HEK293 (cell line): Measurements from ENCODE around the gene APPBP2.

Experiments
- AEBP2 ChIP-seq: fragments of 450-650 bp; formaldehyde crosslinking; IDR thresholded peaks from 2 replicates; pipeline ENCODE4 v1.5.1; 2016; ENCODE audit warnings: missing biosample characterization, missing genetic modification characterization, borderline replicate concordance
- PRDM2 ChIP-seq: fragments of 450-650 bp; formaldehyde crosslinking; IDR thresholded peaks from 2 replicates; pipeline ENCODE4 v1.5.1; 2016; ENCODE audit warnings: missing biosample characterization, missing genetic modification characterization, borderline replicate concordance
- TCF7L2 ChIP-seq: IDR thresholded peaks from 2 replicates; pipeline ENCODE4 v1.6.1; 2011; ENCODE audit warnings: low read depth, mild to moderate bottlenecking, inconsistent platforms, low read length, moderate library complexity, borderline replicate concordance
- ZBTB20 ChIP-seq: fragments of 450-650 bp; formaldehyde crosslinking; IDR thresholded peaks from 2 replicates; pipeline ENCODE4 v1.5.1; 2016; ENCODE audit warnings: missing biosample characterization, missing genetic modification characterization
- ZBTB21 ChIP-seq: fragments of 450-650 bp; formaldehyde crosslinking; IDR thresholded peaks from 2 replicates; pipeline ENCODE4 v1.5.1; 2017; ENCODE audit warnings: missing biosample characterization, missing genetic modification characterization
- ZBTB48 ChIP-seq: fragments of 450-650 bp; formaldehyde crosslinking; IDR thresholded peaks from 2 replicates; pipeline ENCODE4 v1.5.1; 2016; ENCODE audit warnings: missing biosample characterization, missing genetic modification characterization
- ZBTB8A ChIP-seq: fragments of 450-650 bp; formaldehyde crosslinking; IDR thresholded peaks from 2 replicates; pipeline ENCODE4 v1.5.1; 2016; ENCODE audit warnings: missing biosample characterization, missing genetic modification characterization
- ZEB2 ChIP-seq: fragments of 450-650 bp; formaldehyde crosslinking; IDR thresholded peaks from 2 replicates; pipeline ENCODE4 v1.5.1; 2016; ENCODE audit warnings: missing biosample characterization, missing genetic modification characterization
- ZFP69B ChIP-seq: fragments of 450-650 bp; formaldehyde crosslinking; IDR thresholded peaks from 2 replicates; pipeline ENCODE4 v1.5.1; 2016; ENCODE audit warnings: missing biosample characterization, missing genetic modification characterization
- ZIC2 ChIP-seq: fragments of 450-650 bp; formaldehyde crosslinking; IDR thresholded peaks from 2 replicates; pipeline ENCODE4 v1.5.1; 2016; ENCODE audit warnings: missing biosample characterization, missing genetic modification characterization
- ZNF114 ChIP-seq: fragments of 450-650 bp; formaldehyde crosslinking; IDR thresholded peaks from 2 replicates; pipeline ENCODE4 v1.5.0; 2017; ENCODE audit warnings: missing biosample characterization, missing genetic modification characterization
- ZNF16 ChIP-seq: fragments of 450-650 bp; formaldehyde crosslinking; IDR thresholded peaks from 2 replicates; pipeline ENCODE4 v1.5.1; 2016; ENCODE audit warnings: low read depth, missing biosample characterization, missing genetic modification characterization
- ZNF174 ChIP-seq: fragments of 450-650 bp; formaldehyde crosslinking; IDR thresholded peaks from 2 replicates; pipeline ENCODE4 v1.5.0; 2017; ENCODE audit warnings: missing biosample characterization, mild to moderate bottlenecking, missing genetic modification characterization
- ZNF214 ChIP-seq: fragments of 450-650 bp; formaldehyde crosslinking; IDR thresholded peaks from 2 replicates; pipeline ENCODE4 v1.5.1; 2017; ENCODE audit warnings: missing biosample characterization, mild to moderate bottlenecking, missing genetic modification characterization, borderline replicate concordance
- ZNF239 ChIP-seq: fragments of 450-650 bp; formaldehyde crosslinking; IDR thresholded peaks from 2 replicates; pipeline ENCODE4 v1.5.1; 2016; ENCODE audit warnings: missing biosample characterization, missing genetic modification characterization
- ZNF37A ChIP-seq: fragments of 450-650 bp; IDR thresholded peaks from 2 replicates; pipeline ENCODE4 v1.5.1; 2018; ENCODE audit warnings: missing biosample characterization, missing genetic modification characterization
- ZNF391 ChIP-seq: fragments of 450-650 bp; formaldehyde crosslinking; IDR thresholded peaks from 2 replicates; pipeline ENCODE4 v1.5.1; 2016; ENCODE audit warnings: low read depth, missing biosample characterization, missing genetic modification characterization, borderline replicate concordance
- ZNF473 ChIP-seq: fragments of 450-650 bp; formaldehyde crosslinking; IDR thresholded peaks from 2 replicates; pipeline ENCODE4 v1.5.1; 2017; ENCODE audit warnings: missing biosample characterization, missing genetic modification characterization
- ZNF510 ChIP-seq: fragments of 450-650 bp; formaldehyde crosslinking; IDR thresholded peaks from 2 replicates; pipeline ENCODE4 v1.5.1; 2018; ENCODE audit warnings: mild to moderate bottlenecking, missing genetic modification characterization, missing biosample characterization; ENCODE audit not compliant: insufficient replicate concordance
- ZNF514 ChIP-seq: fragments of 450-650 bp; formaldehyde crosslinking; IDR thresholded peaks from 2 replicates; pipeline ENCODE4 v1.5.1; 2016; ENCODE audit warnings: missing biosample characterization, missing genetic modification characterization
- ZNF544 ChIP-seq: fragments of 450-650 bp; formaldehyde crosslinking; IDR thresholded peaks from 2 replicates; pipeline ENCODE4 v1.5.0; 2017; ENCODE audit warnings: missing biosample characterization, missing genetic modification characterization
- ZNF549 ChIP-seq: fragments of 450-650 bp; IDR thresholded peaks from 2 replicates; pipeline ENCODE4 v1.5.1; 2018; ENCODE audit warnings: missing biosample characterization, missing genetic modification characterization, mild to moderate bottlenecking, inconsistent platforms, moderate library complexity
- ZNF621 ChIP-seq: fragments of 450-650 bp; formaldehyde crosslinking; IDR thresholded peaks from 2 replicates; pipeline ENCODE4 v1.5.1; 2017; ENCODE audit warnings: missing biosample characterization, missing genetic modification characterization
- ZNF704 ChIP-seq: fragments of 450-650 bp; formaldehyde crosslinking; IDR thresholded peaks from 2 replicates; pipeline ENCODE4 v1.5.1; 2016; ENCODE audit warnings: missing biosample characterization, missing genetic modification characterization
- ZSCAN16 ChIP-seq: fragments of 450-650 bp; formaldehyde crosslinking; IDR thresholded peaks from 2 replicates; pipeline ENCODE4 v1.5.1; 2016; ENCODE audit warnings: missing biosample characterization, missing genetic modification characterization
- ZSCAN30 ChIP-seq: fragments of 450-650 bp; IDR thresholded peaks from 2 replicates; pipeline ENCODE4 v1.5.1; 2018; ENCODE audit warnings: missing biosample characterization, mild to moderate bottlenecking, missing genetic modification characterization, moderate library complexity
- TF ChIP-seq, protein P1 (sequence below): fragments of 450-650 bp; formaldehyde crosslinking; IDR thresholded peaks from 2 replicates; pipeline ENCODE4 v1.5.1; 2016; ENCODE audit warnings: missing biosample characterization, missing genetic modification characterization
- TF ChIP-seq, protein P2 (sequence below): fragments of 450-650 bp; formaldehyde crosslinking; IDR thresholded peaks from 2 replicates; pipeline ENCODE4 v1.5.1; 2016; ENCODE audit warnings: missing biosample characterization, missing genetic modification characterization, low read depth

Gene APPBP2

GRCh38 chr17:60435244-60436167 is 90.5 kb downstream of the APPBP2 start (continued):
- TF ChIP-seq ZIC2, result no peak
- TF ChIP-seq ZNF473, result no peak
- TF ChIP-seq ZNF114, result no peak
- TF ChIP-seq ZNF704, result no peak
- no peak for TF ChIP-seq ZNF391 (tag by site-specific recombination)
- TF ChIP-seq PRDM2 (tag by site-specific recombination), result no peak
- TF ChIP-seq AEBP2 (tag by site-specific recombination), result no peak
- 0 out of 2 replicates have a peak, but pooled peaks have one; percentile 26 for TF ChIP-seq ZEB2 (tag by site-specific recombination)
- no peak for TF ChIP-seq ZNF621 (tag by site-specific recombination)
- TF ChIP-seq, protein P1, sequence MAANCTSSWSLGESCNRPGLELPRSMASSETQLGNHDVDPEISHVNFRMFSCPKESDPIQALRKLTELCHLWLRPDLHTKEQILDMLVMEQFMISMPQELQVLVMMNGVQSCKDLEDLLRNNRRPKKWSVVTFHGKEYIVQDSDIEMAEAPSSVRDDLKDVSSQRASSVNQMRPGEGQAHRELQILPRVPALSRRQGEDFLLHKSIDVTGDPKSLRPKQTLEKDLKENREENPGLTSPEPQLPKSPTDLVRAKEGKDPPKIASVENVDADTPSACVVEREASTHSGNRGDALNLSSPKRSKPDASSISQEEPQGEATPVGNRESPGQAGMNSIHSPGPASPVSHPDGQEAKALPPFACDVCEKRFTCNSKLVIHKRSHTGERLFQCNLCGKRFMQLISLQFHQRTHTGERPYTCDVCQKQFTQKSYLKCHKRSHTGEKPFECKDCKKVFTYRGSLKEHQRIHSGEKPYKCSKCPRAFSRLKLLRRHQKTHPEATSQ (tag by site-specific recombination), result no peak
- no peak for TF ChIP-seq ZNF544 (tag by site-specific recombination)
- TF ChIP-seq ZBTB8A, result no peak
- no peak for TF ChIP-seq ZBTB48 (tag by site-specific recombination)
- no peak for TF ChIP-seq ZNF549
- no peak for TF ChIP-seq ZSCAN16 (tag by site-specific recombination)
- TF ChIP-seq ZFP69B (tag by site-specific recombination), result no peak
- no peak for TF ChIP-seq ZNF239
- TF ChIP-seq ZNF16 (tag by site-specific recombination), result no peak
- TF ChIP-seq ZNF174 (tag by site-specific recombination), result no peak
- TF ChIP-seq ZSCAN30 (tag by site-specific recombination), result peak; percentile 59; the same call in 1 of the 2 replicates
- TF ChIP-seq, protein P2, sequence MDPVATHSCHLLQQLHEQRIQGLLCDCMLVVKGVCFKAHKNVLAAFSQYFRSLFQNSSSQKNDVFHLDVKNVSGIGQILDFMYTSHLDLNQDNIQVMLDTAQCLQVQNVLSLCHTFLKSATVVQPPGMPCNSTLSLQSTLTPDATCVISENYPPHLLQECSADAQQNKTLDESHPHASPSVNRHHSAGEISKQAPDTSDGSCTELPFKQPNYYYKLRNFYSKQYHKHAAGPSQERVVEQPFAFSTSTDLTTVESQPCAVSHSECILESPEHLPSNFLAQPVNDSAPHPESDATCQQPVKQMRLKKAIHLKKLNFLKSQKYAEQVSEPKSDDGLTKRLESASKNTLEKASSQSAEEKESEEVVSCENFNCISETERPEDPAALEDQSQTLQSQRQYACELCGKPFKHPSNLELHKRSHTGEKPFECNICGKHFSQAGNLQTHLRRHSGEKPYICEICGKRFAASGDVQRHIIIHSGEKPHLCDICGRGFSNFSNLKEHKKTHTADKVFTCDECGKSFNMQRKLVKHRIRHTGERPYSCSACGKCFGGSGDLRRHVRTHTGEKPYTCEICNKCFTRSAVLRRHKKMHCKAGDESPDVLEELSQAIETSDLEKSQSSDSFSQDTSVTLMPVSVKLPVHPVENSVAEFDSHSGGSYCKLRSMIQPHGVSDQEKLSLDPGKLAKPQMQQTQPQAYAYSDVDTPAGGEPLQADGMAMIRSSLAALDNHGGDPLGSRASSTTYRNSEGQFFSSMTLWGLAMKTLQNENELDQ (tag by site-specific recombination), result no peak
- TF ChIP-seq ZNF510 (tag by site-specific recombination), result no peak
- TF ChIP-seq ZNF214 (tag by site-specific recombination), result no peak
- TF ChIP-seq ZBTB21, result no peak
- no peak for TF ChIP-seq TCF7L2
- no peak for TF ChIP-seq ZBTB20 (tag by site-specific recombination)
- no peak for TF ChIP-seq ZNF37A (tag by site-specific recombination)
- TF ChIP-seq ZNF514 (tag by site-specific recombination), result no peak
